Fibroblast of lung (primary cell): Measurements from ENCODE around the gene RER1. TPM values are rescaled to one million over a fixed set of nuclear protein-coding genes. Genes with fewer than 3 reads are reported as not detected.

Experiments
- DNase-seq, 2 donors: peaks; one replicate each; pipeline versions ENCODE4 v3.0.0 to v3.0.0-alpha.2; 2010; ENCODE audit warnings: low read depth in 2 of 2
- H2AFZ ChIP-seq: 2 replicates; pipeline ENCODE4 v1.5.1; 2012; ENCODE audit warnings: low read length, control low read depth, inconsistent platforms
- H3K27ac ChIP-seq: 2 replicates; pipeline ENCODE4 v1.5.1; 2011; ENCODE audit warnings: low read length, control low read depth; ENCODE audit not compliant: insufficient read depth
- H3K27me3 ChIP-seq: 2 replicates; pipeline ENCODE4 v1.5.1; 2011; ENCODE audit warnings: mild to moderate bottlenecking, low read length; ENCODE audit not compliant: control insufficient read depth, insufficient read depth
- H3K36me3 ChIP-seq: 2 replicates; pipeline ENCODE4 v1.5.1; 2011; ENCODE audit warnings: low read length; ENCODE audit not compliant: control insufficient read depth, insufficient read depth
- H3K4me1 ChIP-seq: 2 replicates; pipeline ENCODE4 v1.5.1; 2011; ENCODE audit warnings: low read length; ENCODE audit not compliant: control insufficient read depth, insufficient read depth; ENCODE audit errors: extremely low read depth
- H3K4me2 ChIP-seq: 2 replicates; pipeline ENCODE4 v1.5.1; 2011; ENCODE audit warnings: low read length, control low read depth; ENCODE audit not compliant: insufficient read depth; ENCODE audit errors: extremely low read depth
- H3K4me3 ChIP-seq, 4 experiments: fragments of 200-600 bp in 1 of 4; sonication (generic) in 1 of 4; replicated peaks in 1 of 4; 2 replicates each; pipeline ENCODE4 v1.5.1; 2011 to 2016; ENCODE audit warnings: low read length in 4 of 4, low read depth in 3 of 4, mild to moderate bottlenecking in 3 of 4, control low read depth in 2 of 4, inconsistent platforms in 1 of 4, mixed read lengths in 1 of 4; ENCODE audit not compliant: insufficient read depth in 1 of 4; ENCODE audit errors: control extremely low read depth in 1 of 4
- H3K79me2 ChIP-seq: 2 replicates; pipeline ENCODE4 v1.5.1; 2012; ENCODE audit warnings: mild to moderate bottlenecking, low read length, inconsistent platforms; ENCODE audit not compliant: control insufficient read depth, insufficient read depth
- H3K9ac ChIP-seq: 2 replicates; pipeline ENCODE4 v1.5.1; 2011; ENCODE audit warnings: mild to moderate bottlenecking, low read length, control low read depth; ENCODE audit not compliant: insufficient read depth
- H3K9me3 ChIP-seq: 2 replicates; pipeline ENCODE4 v1.5.1; 2012; ENCODE audit warnings: low read depth, low read length; ENCODE audit not compliant: control insufficient read depth, insufficient read depth
- H4K20me1 ChIP-seq: 2 replicates; pipeline ENCODE4 v1.5.1; 2011; ENCODE audit warnings: low read length; ENCODE audit not compliant: control insufficient read depth, insufficient read depth; ENCODE audit errors: extremely low read depth
- EZH2 ChIP-seq: IDR thresholded peaks from 2 replicates; pipeline ENCODE4 v1.5.1; 2012; ENCODE audit warnings: low read length, control low read depth, mild to moderate bottlenecking; ENCODE audit errors: missing control alignments
- polyA plus RNA-seq, 2 donors: library from polyadenylated mRNA; depleted of rRNA in 1 of 2; stranded (reverse) in 1 of 2; unstranded in 1 of 2; fragments of >200 nt; gene quantifications; 2 replicates each; pipeline ENCODE4 v1.2.1, GENCODE V29; 2011 to 2012; ENCODE audit warnings: missing spikeins in 1 of 2
- total RNA-seq: library from RNA; depleted of rRNA; stranded (reverse); fragments of >200 nt; gene quantifications from 2 replicates; pipeline ENCODE4 v1.2.1, GENCODE V29; 2014
- TF ChIP-seq, protein P1 (sequence below), 2 donors: IDR thresholded peaks in 1 of 2; conservative IDR thresholded peaks in 1 of 2; 1 replicate in 1 of 2; 2 replicates in 1 of 2; pipeline ENCODE4 v1.5.1; 2011 to 2012; ENCODE audit warnings: low read length in 2 of 2, control low read depth in 1 of 2, inconsistent platforms in 1 of 2, low read depth in 1 of 2, mild to moderate bottlenecking in 1 of 2

RER1 gene
- total and polyA plus RNA-seq, 2 donors (not counting 1 experiment from before 2014, with no cell fraction given), result 76.1 to 271 TPM

DNA sequence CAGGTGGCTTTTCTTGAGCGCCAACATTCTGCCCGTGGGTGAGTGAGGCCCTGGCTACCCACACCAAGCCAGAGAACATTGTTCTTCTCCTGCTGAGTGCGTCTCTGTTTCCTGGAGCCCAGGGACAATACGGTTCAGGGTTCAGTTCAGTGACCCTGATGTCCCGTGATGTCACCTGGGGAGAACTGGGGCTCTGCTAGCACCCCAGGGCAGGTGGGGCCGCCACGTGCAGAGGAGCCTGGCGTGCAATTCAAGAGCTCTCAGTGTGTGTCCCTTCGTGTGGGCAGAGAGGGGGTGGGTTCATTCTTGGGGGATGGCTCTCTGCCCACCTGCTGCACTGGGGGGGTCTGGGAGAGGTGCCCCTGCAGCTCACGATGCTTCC is 38.9 kb downstream of the RER1 start:
- H3K4me1 ChIP-seq, result no peaks in the 10 kb centered on the region
- H3K79me2 ChIP-seq, result no peaks in the 10 kb centered on the region
- no peaks in the 10 kb centered on the region for H3K27me3 ChIP-seq
- H3K36me3 ChIP-seq, result no peaks in the 10 kb centered on the region
- H4K20me1 ChIP-seq, result no peaks in the 10 kb centered on the region
- TF ChIP-seq, protein P1, sequence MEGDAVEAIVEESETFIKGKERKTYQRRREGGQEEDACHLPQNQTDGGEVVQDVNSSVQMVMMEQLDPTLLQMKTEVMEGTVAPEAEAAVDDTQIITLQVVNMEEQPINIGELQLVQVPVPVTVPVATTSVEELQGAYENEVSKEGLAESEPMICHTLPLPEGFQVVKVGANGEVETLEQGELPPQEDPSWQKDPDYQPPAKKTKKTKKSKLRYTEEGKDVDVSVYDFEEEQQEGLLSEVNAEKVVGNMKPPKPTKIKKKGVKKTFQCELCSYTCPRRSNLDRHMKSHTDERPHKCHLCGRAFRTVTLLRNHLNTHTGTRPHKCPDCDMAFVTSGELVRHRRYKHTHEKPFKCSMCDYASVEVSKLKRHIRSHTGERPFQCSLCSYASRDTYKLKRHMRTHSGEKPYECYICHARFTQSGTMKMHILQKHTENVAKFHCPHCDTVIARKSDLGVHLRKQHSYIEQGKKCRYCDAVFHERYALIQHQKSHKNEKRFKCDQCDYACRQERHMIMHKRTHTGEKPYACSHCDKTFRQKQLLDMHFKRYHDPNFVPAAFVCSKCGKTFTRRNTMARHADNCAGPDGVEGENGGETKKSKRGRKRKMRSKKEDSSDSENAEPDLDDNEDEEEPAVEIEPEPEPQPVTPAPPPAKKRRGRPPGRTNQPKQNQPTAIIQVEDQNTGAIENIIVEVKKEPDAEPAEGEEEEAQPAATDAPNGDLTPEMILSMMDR (conservative IDR thresholded peaks at IDR 0.05 in 1 of 2, IDR thresholded peaks at IDR 0.05 in 1 of 2; ENCODE audit: low read depth in 1 of 2, low read length in 2 of 2), result no peak
- no peak for TF ChIP-seq EZH2
- DNase-seq, result no peak
- no peak overlapping the region for H3K27ac ChIP-seq
- H3K4me2 ChIP-seq, result no peak overlapping the region
- no peak overlapping the region for H3K9ac ChIP-seq
- H3K9me3 ChIP-seq, result no peaks in the 10 kb centered on the region
- H2AFZ ChIP-seq, result no peak overlapping the region
- no peak overlapping the region for H3K4me3 ChIP-seq

DNA sequence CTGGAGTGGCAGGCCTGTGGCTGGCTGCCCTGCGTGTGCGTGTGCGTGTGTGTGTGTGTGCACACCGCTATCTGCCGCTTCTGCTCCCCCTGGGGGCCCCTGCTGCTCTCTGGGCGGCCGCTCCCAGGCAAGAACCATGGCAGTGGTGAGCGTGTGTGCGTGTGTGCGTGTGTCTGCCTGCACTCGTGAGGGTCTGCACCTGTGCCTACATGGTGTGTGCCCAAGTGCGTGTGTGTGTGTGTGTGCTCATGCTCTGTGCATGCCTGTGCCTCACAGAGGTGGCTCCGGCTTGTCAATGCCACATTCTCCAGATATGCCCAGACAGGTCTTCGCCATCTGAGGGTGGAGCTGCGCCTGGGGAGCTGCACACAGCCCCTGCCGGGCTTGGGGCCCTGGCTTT is 39.5 kb downstream of the RER1 start:
- H3K9me3 ChIP-seq, result no peaks in the 10 kb centered on the region
- H2AFZ ChIP-seq, result no peak overlapping the region
- no peak overlapping the region for H3K4me2 ChIP-seq
- no peaks in the 10 kb centered on the region for H3K27me3 ChIP-seq
- DNase-seq, result no peak
- no peak overlapping the region for H3K9ac ChIP-seq
- H3K4me3 ChIP-seq, result no peak overlapping the region
- no peak overlapping the region for H3K27ac ChIP-seq
- H4K20me1 ChIP-seq, result no peaks in the 10 kb centered on the region
- no peaks in the 10 kb centered on the region for H3K4me1 ChIP-seq
- TF ChIP-seq, protein P1 (conservative IDR thresholded peaks at IDR 0.05 in 1 of 2, IDR thresholded peaks at IDR 0.05 in 1 of 2; ENCODE audit: low read depth in 1 of 2, low read length in 2 of 2), result no peak
- TF ChIP-seq EZH2, result no peak
- no peaks in the 10 kb centered on the region for H3K79me2 ChIP-seq
- no peaks in the 10 kb centered on the region for H3K36me3 ChIP-seq

DNA sequence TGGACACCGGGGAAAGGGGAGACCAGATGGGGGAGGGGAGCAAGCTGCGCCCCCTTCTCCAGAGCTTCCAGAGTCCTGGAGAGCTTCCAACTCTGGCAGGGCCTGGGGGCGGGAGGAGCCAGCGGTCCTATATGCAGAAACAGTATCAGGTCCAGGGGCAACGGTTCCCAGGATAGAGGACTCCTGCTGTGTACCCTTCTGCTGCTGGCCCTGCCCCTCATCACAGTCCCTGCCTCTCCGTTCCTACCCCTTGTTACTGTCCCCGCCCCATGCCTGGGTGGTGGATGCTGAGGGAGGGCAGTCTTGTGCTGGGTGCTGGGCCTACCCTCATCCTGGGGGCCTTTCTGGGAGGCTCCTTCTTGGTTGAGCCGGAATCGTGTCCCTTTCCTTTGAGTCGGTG is 39.9 kb downstream of the RER1 start:
- Histone ChIP-seq H3K27me3 (no peaks in the 10 kb centered on the region), H3K4me3 (no peak overlapping the region), H2AFZ (no peak overlapping the region), H3K9me3 (no peaks in the 10 kb centered on the region), H3K4me2 (no peak overlapping the region), H3K9ac (no peak overlapping the region), H3K4me1 (no peaks in the 10 kb centered on the region), H3K79me2 (no peaks in the 10 kb centered on the region), H3K27ac (no peak overlapping the region), H3K36me3 (no peaks in the 10 kb centered on the region), H4K20me1 (no peaks in the 10 kb centered on the region)
- no peak for TF ChIP-seq EZH2
- TF ChIP-seq, protein P1 (conservative IDR thresholded peaks at IDR 0.05 in 1 of 2, IDR thresholded peaks at IDR 0.05 in 1 of 2; ENCODE audit: low read depth in 1 of 2, low read length in 2 of 2), result no peak
- DNase-seq, result no peak
